Measurements from ENCODE around the gene SLC22A3.
"Not testable (repeated sequence)": the region's sequence is repeated elsewhere in the genome, so short reads cannot be mapped to it uniquely, and the experiment has no call there.

Gene SLC22A3

GRCh38 chr6:160431226-160431625 is 83.0 kb downstream of the SLC22A3 start:
- no peak overlapping the region for H3K4me3 ChIP-seq (ENCODE audit: low read length)

GRCh38 chr6:160431791-160432404 is 83.7 kb downstream of the SLC22A3 start:
- no peaks in the 10 kb centered on the region for H3K9me3 ChIP-seq (ENCODE audit: low read length)
- H3K4me3 ChIP-seq (ENCODE audit: low read length): no peak overlapping the region
- no peaks in the 10 kb centered on the region for H3K27me3 ChIP-seq (ENCODE audit: insufficient read depth, low read length)
- H3K36me3 ChIP-seq (ENCODE audit: insufficient read depth, low read length): no peaks in the 10 kb centered on the region
- H3K4me1 ChIP-seq (ENCODE audit: insufficient read depth, low read length): no peaks in the 10 kb centered on the region
- no peak overlapping the region for H2AFZ ChIP-seq (ENCODE audit: low read depth, low read length)

More at GRCh38 chr6:160431226-160431625, 83.0 kb downstream of the SLC22A3 start:
- Histone ChIP-seq H2AFZ (ENCODE audit: low read depth, low read length) (no peak overlapping the region), H3K9me3 (ENCODE audit: low read length) (no peaks in the 10 kb centered on the region), H3K27me3 (ENCODE audit: insufficient read depth, low read length) (no peaks in the 10 kb centered on the region), H3K4me1 (ENCODE audit: insufficient read depth, low read length) (no peaks in the 10 kb centered on the region), H3K36me3 (ENCODE audit: insufficient read depth, low read length) (no peaks in the 10 kb centered on the region)

GRCh38 chr6:160435935-160436334 is 87.8 kb downstream of the SLC22A3 start:
- Histone ChIP-seq H3K36me3 (ENCODE audit: insufficient read depth, low read length) (no peaks in the 10 kb centered on the region), H2AFZ (ENCODE audit: low read depth, low read length) (no peak overlapping the region), H3K9me3 (ENCODE audit: low read length) (no peaks in the 10 kb centered on the region), H3K4me1 (ENCODE audit: insufficient read depth, low read length) (peaks cover 6% of the 10 kb centered on the region), H3K4me3 (ENCODE audit: low read length) (no peak overlapping the region), H3K27me3 (ENCODE audit: insufficient read depth, low read length) (no peaks in the 10 kb centered on the region)

- no peaks in the 10 kb centered on the region for H3K27me3 ChIP-seq (ENCODE audit: insufficient read depth, low read length)
- no peak overlapping the region for H2AFZ ChIP-seq (ENCODE audit: low read depth, low read length)
- H3K4me3 ChIP-seq (ENCODE audit: low read length): no peak overlapping the region
- peaks cover 6% of the 10 kb centered on the region for H3K4me1 ChIP-seq (ENCODE audit: insufficient read depth, low read length)
- no peaks in the 10 kb centered on the region for H3K9me3 ChIP-seq (ENCODE audit: low read length)
- no peaks in the 10 kb centered on the region for H3K36me3 ChIP-seq (ENCODE audit: insufficient read depth, low read length)
Observed at GRCh38 chr6:160437154-160437553, 89.0 kb downstream of the SLC22A3 start.

- Histone ChIP-seq H2AFZ (ENCODE audit: low read depth, low read length) (no peak overlapping the region), H3K9me3 (ENCODE audit: low read length) (no peaks in the 10 kb centered on the region), H3K4me1 (ENCODE audit: insufficient read depth, low read length) (peaks cover 6% of the 10 kb centered on the region), H3K36me3 (ENCODE audit: insufficient read depth, low read length) (no peaks in the 10 kb centered on the region), H3K4me3 (ENCODE audit: low read length) (no peak overlapping the region), H3K27me3 (ENCODE audit: insufficient read depth, low read length) (no peaks in the 10 kb centered on the region)
Observed at GRCh38 chr6:160437775-160438174, 89.6 kb downstream of the SLC22A3 start.

GRCh38 chr6:160438481-160438880 is 90.3 kb downstream of the SLC22A3 start:
- H3K36me3 ChIP-seq (ENCODE audit: insufficient read depth, low read length): no peaks in the 10 kb centered on the region
- no peak overlapping the region for H2AFZ ChIP-seq (ENCODE audit: low read depth, low read length)
- H3K27me3 ChIP-seq (ENCODE audit: insufficient read depth, low read length): no peaks in the 10 kb centered on the region
- peaks cover 6% of the 10 kb centered on the region for H3K4me1 ChIP-seq (ENCODE audit: insufficient read depth, low read length)
- no peaks in the 10 kb centered on the region for H3K9me3 ChIP-seq (ENCODE audit: low read length)
- no peak overlapping the region for H3K4me3 ChIP-seq (ENCODE audit: low read length)

GRCh38 chr6:160439751-160440150 is 91.6 kb downstream of the SLC22A3 start:
- Histone ChIP-seq H3K4me3 (ENCODE audit: low read length) (no peak overlapping the region), H3K36me3 (ENCODE audit: insufficient read depth, low read length) (no peaks in the 10 kb centered on the region), H3K4me1 (ENCODE audit: insufficient read depth, low read length) (peaks cover 6% of the 10 kb centered on the region), H3K27me3 (ENCODE audit: insufficient read depth, low read length) (no peaks in the 10 kb centered on the region), H3K9me3 (ENCODE audit: low read length) (no peaks in the 10 kb centered on the region), H2AFZ (ENCODE audit: low read depth, low read length) (no peak overlapping the region)

GRCh38 chr6:160442151-160442550 is 94.0 kb downstream of the SLC22A3 start:
- Histone ChIP-seq H3K36me3 (ENCODE audit: insufficient read depth, low read length) (no peaks in the 10 kb centered on the region), H3K4me3 (ENCODE audit: low read length) (no peak overlapping the region), H3K27me3 (ENCODE audit: insufficient read depth, low read length) (no peaks in the 10 kb centered on the region), H3K4me1 (ENCODE audit: insufficient read depth, low read length) (peaks cover 6% of the 10 kb centered on the region), H2AFZ (ENCODE audit: low read depth, low read length) (no peak overlapping the region), H3K9me3 (ENCODE audit: low read length) (no peaks in the 10 kb centered on the region)

- H3K27me3 ChIP-seq (ENCODE audit: insufficient read depth, low read length): no peaks in the 10 kb centered on the region
- H3K4me3 ChIP-seq (ENCODE audit: low read length): no peak overlapping the region
- no peaks in the 10 kb centered on the region for H3K4me1 ChIP-seq (ENCODE audit: insufficient read depth, low read length)
- H2AFZ ChIP-seq (ENCODE audit: low read depth, low read length): no peak overlapping the region
- H3K9me3 ChIP-seq (ENCODE audit: low read length): no peaks in the 10 kb centered on the region
- H3K36me3 ChIP-seq (ENCODE audit: insufficient read depth, low read length): no peaks in the 10 kb centered on the region
Observed at GRCh38 chr6:160445130-160445529, 97.0 kb downstream of the SLC22A3 start.

- Histone ChIP-seq H3K27me3 (ENCODE audit: insufficient read depth, low read length) (no peaks in the 10 kb centered on the region), H3K4me3 (ENCODE audit: low read length) (no peak overlapping the region), H3K4me1 (ENCODE audit: insufficient read depth, low read length) (no peaks in the 10 kb centered on the region), H3K9me3 (ENCODE audit: low read length) (no peaks in the 10 kb centered on the region), H3K36me3 (ENCODE audit: insufficient read depth, low read length) (no peaks in the 10 kb centered on the region), H2AFZ (ENCODE audit: low read depth, low read length) (no peak overlapping the region)
Observed at GRCh38 chr6:160447350-160447749, 99.2 kb downstream of the SLC22A3 start.

GRCh38 chr6:160449787-160450186 is 101.6 kb downstream of the SLC22A3 start:
- H3K27me3 ChIP-seq (ENCODE audit: insufficient read depth, low read length); H3K36me3 ChIP-seq (ENCODE audit: insufficient read depth, low read length): not testable (repeated sequence)

GRCh38 chr6:160450849-160451248 is 102.7 kb downstream of the SLC22A3 start:
- H3K4me1 ChIP-seq (ENCODE audit: insufficient read depth, low read length): no peaks in the 10 kb centered on the region
- no peaks in the 10 kb centered on the region for H3K36me3 ChIP-seq (ENCODE audit: insufficient read depth, low read length)
- no peaks in the 10 kb centered on the region for H3K9me3 ChIP-seq (ENCODE audit: low read length)
- no peaks in the 10 kb centered on the region for H3K27me3 ChIP-seq (ENCODE audit: insufficient read depth, low read length)
- H3K4me3 ChIP-seq (ENCODE audit: low read length): no peak overlapping the region
- H2AFZ ChIP-seq (ENCODE audit: low read depth, low read length): no peak overlapping the region

More at GRCh38 chr6:160449787-160450186, 101.6 kb downstream of the SLC22A3 start:
- H3K4me1 ChIP-seq (ENCODE audit: insufficient read depth, low read length); H3K4me3 ChIP-seq (ENCODE audit: low read length); H3K9me3 ChIP-seq (ENCODE audit: low read length); H2AFZ ChIP-seq (ENCODE audit: low read depth, low read length): not testable (repeated sequence)

GRCh38 chr6:160454303-160454702 is 106.1 kb downstream of the SLC22A3 start:
- no peaks in the 10 kb centered on the region for H3K27me3 ChIP-seq (ENCODE audit: insufficient read depth, low read length)
- H3K4me3 ChIP-seq (ENCODE audit: low read length): no peak overlapping the region
- H2AFZ ChIP-seq (ENCODE audit: low read depth, low read length): no peak overlapping the region
- no peaks in the 10 kb centered on the region for H3K9me3 ChIP-seq (ENCODE audit: low read length)
- H3K36me3 ChIP-seq (ENCODE audit: insufficient read depth, low read length): no peaks in the 10 kb centered on the region
- no peaks in the 10 kb centered on the region for H3K4me1 ChIP-seq (ENCODE audit: insufficient read depth, low read length)

GRCh38 chr6:160455081-160455480 is 106.9 kb downstream of the SLC22A3 start:
- H3K4me3 ChIP-seq (ENCODE audit: low read length): no peak overlapping the region
- H3K4me1 ChIP-seq (ENCODE audit: insufficient read depth, low read length): no peaks in the 10 kb centered on the region
- H3K27me3 ChIP-seq (ENCODE audit: insufficient read depth, low read length): no peaks in the 10 kb centered on the region
- no peaks in the 10 kb centered on the region for H3K36me3 ChIP-seq (ENCODE audit: insufficient read depth, low read length)
- no peaks in the 10 kb centered on the region for H3K9me3 ChIP-seq (ENCODE audit: low read length)
- no peak overlapping the region for H2AFZ ChIP-seq (ENCODE audit: low read depth, low read length)

Measured in neuron (in vitro differentiated cells).